ENCODE data around the gene FOSL1. TPM values are rescaled to one million over a fixed set of nuclear protein-coding genes. Genes with fewer than 3 reads are reported as not detected.

Gene FOSL1
- total RNA-seq, 1 experiment from 2014 or later = 125 TPM

DNA sequence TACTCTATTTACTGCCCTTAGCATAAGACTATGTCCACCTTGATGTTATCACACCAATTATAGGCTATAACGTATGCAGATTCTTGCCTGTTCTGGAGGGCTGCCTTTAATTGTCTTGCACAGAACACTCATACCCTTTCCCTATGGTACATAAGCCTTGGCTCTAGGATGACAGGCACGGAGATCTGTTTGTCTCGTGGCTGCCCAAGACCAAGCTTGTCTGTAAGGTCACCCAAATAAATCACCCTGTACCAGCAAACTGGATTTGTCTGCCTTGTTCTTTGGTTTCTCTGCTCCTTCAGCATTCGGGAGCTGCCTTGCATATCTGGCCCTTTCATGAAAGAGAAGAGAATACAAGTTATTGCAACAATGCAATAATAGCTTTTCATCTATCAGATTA is 37.6 kb upstream of the FOSL1 start:
- H3K9ac ChIP-seq (ENCODE audit: low read length) = no peak overlapping the region
- H3K4me3 ChIP-seq (replicated peaks in 1 of 2; ENCODE audit: low read depth in 1 of 2, low read length in 2 of 2) = no peak overlapping the region
- no peaks in the 10 kb centered on the region for H3K79me2 ChIP-seq (ENCODE audit: insufficient read depth, low read length)
- no peaks in the 10 kb centered on the region for H3K27me3 ChIP-seq (ENCODE audit: insufficient read depth, low read length)
- H3K4me2 ChIP-seq (ENCODE audit: low read length) = no peak overlapping the region
- H3K9me2 ChIP-seq (ENCODE audit: insufficient read depth) = no peaks in the 10 kb centered on the region
- ChIA-PET POLR2A (no interaction called here), RAD21 (ENCODE audit: low non-redundant PET in 1 of 2, low total read pairs in 2 of 2, uncharacterized antibody in 2 of 2, unreplicated experiment in 2 of 2) (no interaction called here), CTCF (no interaction called here)
- H3K36me3 ChIP-seq (ENCODE audit: control insufficient read depth in 1 of 2, insufficient read depth in 2 of 2, low read length in 2 of 2) = no peaks in the 10 kb centered on the region
- no peak for TF ChIP-seq YY1 (IDR thresholded peaks at IDR 0.05; ENCODE audit: extremely low read depth, insufficient replicate concordance, low read depth, low read length)
- no peak for TF ChIP-seq SIN3A (IDR thresholded peaks at IDR 0.05; ENCODE audit: low read depth)
- TF ChIP-seq CEBPB (IDR thresholded peaks at IDR 0.05; ENCODE audit: low read depth) = no peak
- TF ChIP-seq, protein P1, sequence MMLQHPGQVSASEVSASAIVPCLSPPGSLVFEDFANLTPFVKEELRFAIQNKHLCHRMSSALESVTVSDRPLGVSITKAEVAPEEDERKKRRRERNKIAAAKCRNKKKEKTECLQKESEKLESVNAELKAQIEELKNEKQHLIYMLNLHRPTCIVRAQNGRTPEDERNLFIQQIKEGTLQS (IDR thresholded peaks at IDR 0.05) = no peak
- no peak for TF ChIP-seq SRF (IDR thresholded peaks at IDR 0.05; ENCODE audit: low read depth)
- TF ChIP-seq CTCF (IDR thresholded peaks at IDR 0.05 in 2 of 3, conservative IDR thresholded peaks at IDR 0.05 in 1 of 3; ENCODE audit: borderline replicate concordance in 1 of 3, insufficient read depth in 1 of 3, low read depth in 2 of 3, low read length in 2 of 3) = no peak
- TF ChIP-seq SP1 (IDR thresholded peaks at IDR 0.05; ENCODE audit: low read depth) = no peak
- TF ChIP-seq EGR1 (IDR thresholded peaks at IDR 0.05; ENCODE audit: low read depth) = no peak
- TF ChIP-seq POLR2AphosphoS5 (IDR thresholded peaks at IDR 0.05; ENCODE audit: low read depth, low read length) = no peak
- TF ChIP-seq POLR2A (IDR thresholded peaks at IDR 0.05; ENCODE audit: borderline replicate concordance, extremely low read depth, insufficient read depth, insufficient read length) = no peak
- no peak for TF ChIP-seq TCF7L2 (IDR thresholded peaks at IDR 0.05; ENCODE audit: borderline replicate concordance, extremely low read depth, insufficient read depth, insufficient read length)
- BruUV-seq (replicated peaks) = no TSS peak
- ATAC-seq (no peak), DNase-seq (ENCODE audit: low read depth, low spot score) (no peak)
- H3K4me1 ChIP-seq (ENCODE audit: control insufficient read depth in 1 of 2, insufficient read depth in 2 of 2, low read length in 2 of 2) = peaks cover 6 to 9% of the 10 kb centered on the region in 2 experiments; a peak in 3 of 4 replicates
- no peaks in the 10 kb centered on the region for H4K20me1 ChIP-seq (ENCODE audit: insufficient read depth)
- H3K27ac ChIP-seq (ENCODE audit: low read depth, low read length) = no peak overlapping the region
- H2AFZ ChIP-seq (ENCODE audit: low read depth, low read length, poor library complexity, severe bottlenecking) = no peak overlapping the region
- no peaks in the 10 kb centered on the region for H3K9me3 ChIP-seq (ENCODE audit: control insufficient read depth in 1 of 2, insufficient read depth in 1 of 2, low read depth in 1 of 2, low read length in 2 of 2)
- intact Hi-C loops (cut with micrococcal nuclease) = no loop called here
